Bladder microvascular endothelial cell (primary cell): ENCODE results near the gene FAH. TPM values are rescaled to one million over a fixed set of nuclear protein-coding genes. Genes with fewer than 3 reads are reported as not detected.

Source experiments
- total RNA-seq: library from RNA; depleted of rRNA; stranded (reverse); fragments of >200 nt; gene quantifications from 2 replicates; pipeline ENCODE4 v1.2.3, GENCODE V29; 2014

Gene FAH
- 9.7 and 11.6 TPM in 2 replicates for total RNA-seq

GRCh38 chr15:80152896-80153876, at the start of gene FAH:
Gene FAH (plus strand): TSS chr15:80152999. CDS start chr15:80153055, 56 bp downstream.

Other genes with a start within 250 kb of the FAH start
- gene BCL2A1, start 181.8 kb upstream of the FAH start, total RNA-seq, result 0.19 TPM in 1 of 2 replicates, not detected in the other
- gene ZFAND6, start 93.3 kb upstream of the FAH start, total RNA-seq, result 107 and 158 TPM in 2 replicates
- not detected in 2 replicates for gene CTXND1, start 99.2 kb downstream of the FAH start, total RNA-seq